Central memory CD8-positive, alpha-beta T cell (primary cell): ENCODE measurements around the gene VSIG10L.
A peak's percentile ranks its signal among the peaks of the same experiment; 100 is the strongest.

Source experiments
- ATAC-seq: fragments of 150-1000 bp; cut with Tn5 transposase; replicated peaks from 2 replicates; pipeline ENCODE4 v1.10.0; 2022; ENCODE audit warnings: mild to moderate bottlenecking, moderate FRiP score, moderate number of reproducible peaks; ENCODE audit not compliant: poor library complexity, severe bottlenecking; ENCODE audit errors: extremely low read depth
- DNase-seq, 2 donors: peaks; one replicate each; pipeline ENCODE4 v3.0.0; 2021; ENCODE audit warnings: low spot score in 2 of 2
- H3K27ac Mint-ChIP-seq: one replicate; pipeline ENCODE4 v1.8.0; 2022; ENCODE audit warnings: low read depth, mild to moderate bottlenecking, moderate library complexity, mixed read lengths
- H3K27me3 Mint-ChIP-seq: one replicate; pipeline ENCODE4 v1.8.0; 2022; ENCODE audit warnings: mixed read lengths
- H3K36me3 Mint-ChIP-seq: one replicate; pipeline ENCODE4 v1.8.0; 2022; ENCODE audit warnings: mild to moderate bottlenecking, moderate library complexity, mixed read lengths; ENCODE audit not compliant: insufficient read depth
- H3K4me1 Mint-ChIP-seq: one replicate; pipeline ENCODE4 v1.8.0; 2022; ENCODE audit warnings: mixed read lengths
- H3K4me3 Mint-ChIP-seq: one replicate; pipeline ENCODE4 v1.8.0; 2022; ENCODE audit warnings: mild to moderate bottlenecking, moderate library complexity, mixed read lengths
- H3K9me3 Mint-ChIP-seq: one replicate; pipeline ENCODE4 v1.8.0; 2022; ENCODE audit warnings: mixed read lengths

Gene VSIG10L

DNA sequence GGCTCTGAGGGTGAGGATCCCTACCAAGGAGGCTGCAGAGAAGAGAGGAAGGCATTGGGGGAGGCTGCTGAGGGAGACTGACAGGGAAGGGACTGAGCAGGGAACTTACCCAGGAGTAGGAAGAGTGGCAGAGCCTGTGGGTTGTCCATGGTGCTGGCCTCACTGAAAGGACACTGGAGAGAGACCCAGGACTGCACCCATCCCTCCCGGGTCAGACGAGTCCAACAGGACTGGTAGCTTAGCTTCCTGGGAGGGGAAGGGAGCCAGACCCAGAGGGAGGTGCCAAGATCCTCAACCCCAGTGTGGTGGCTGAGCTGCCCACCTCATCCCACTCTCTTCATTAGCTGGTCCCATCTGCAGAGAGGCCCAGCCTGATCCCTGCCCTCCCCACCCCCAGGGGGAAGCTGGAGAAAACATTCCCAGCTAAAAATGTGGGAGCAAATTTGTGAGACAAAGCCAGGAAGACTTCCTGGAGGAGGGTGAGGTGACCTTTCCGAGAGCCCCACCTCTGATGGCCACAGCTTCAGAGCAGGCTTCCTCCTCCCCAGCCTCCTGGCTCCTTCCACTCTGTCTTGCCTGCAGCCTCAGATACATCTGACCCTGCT, at the start of gene VSIG10L:
Gene VSIG10L (minus strand): TSS at position 164 of the 605 bp plus-strand sequence. CDS start 15 bp downstream, at position 149.
- Mint-ChIP-seq H3K4me3 (peak within 1 kb of the TSS; percentile 91), H3K4me1 (peaks cover 15% of the 10 kb centered on the region), H3K36me3 (peaks cover 3% of the 10 kb centered on the region), H3K9me3 (no peaks in the 10 kb centered on the region), H3K27ac (peak within 1 kb of the TSS; percentile 70), H3K27me3 (no peaks in the 10 kb centered on the region)
- DNase-seq (no peak), ATAC-seq (no peak)

DNA sequence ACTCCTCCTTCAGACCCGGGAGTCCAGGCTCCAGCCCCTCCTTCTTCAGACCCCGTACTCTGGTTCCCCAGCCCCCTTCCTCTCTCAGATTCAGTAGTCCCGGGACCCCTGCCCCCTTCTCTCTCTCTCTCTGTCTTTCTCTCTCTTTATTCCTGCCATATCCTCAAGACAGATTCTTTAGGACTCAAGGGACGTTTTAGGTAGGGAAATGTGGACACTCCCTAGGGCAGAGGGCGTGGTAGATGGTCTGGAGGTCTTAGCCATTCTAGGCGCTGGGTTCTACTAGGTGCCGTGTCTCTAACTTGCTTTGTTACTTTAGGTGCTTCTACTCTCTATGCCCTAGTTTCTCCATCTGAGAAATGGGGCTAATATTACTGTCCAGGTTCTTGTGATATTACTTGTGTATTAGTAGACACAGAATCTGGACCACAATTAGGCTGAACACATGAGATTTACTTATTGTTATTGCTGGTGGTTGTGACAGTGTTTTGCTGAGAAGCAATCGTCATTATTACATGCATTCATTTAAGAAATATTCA, 49.2 kb upstream of the VSIG10L start:
- Mint-ChIP-seq H3K27me3 (no peaks in the 10 kb centered on the region), H3K9me3 (no peaks in the 10 kb centered on the region), H3K4me1 (peaks cover 61% of the 10 kb centered on the region), H3K27ac (peak overlapping the region; percentile 91), H3K36me3 (peaks cover 9% of the 10 kb centered on the region), H3K4me3 (peak overlapping the region; percentile 64)
- no peak for DNase-seq
- no peak for ATAC-seq

DNA sequence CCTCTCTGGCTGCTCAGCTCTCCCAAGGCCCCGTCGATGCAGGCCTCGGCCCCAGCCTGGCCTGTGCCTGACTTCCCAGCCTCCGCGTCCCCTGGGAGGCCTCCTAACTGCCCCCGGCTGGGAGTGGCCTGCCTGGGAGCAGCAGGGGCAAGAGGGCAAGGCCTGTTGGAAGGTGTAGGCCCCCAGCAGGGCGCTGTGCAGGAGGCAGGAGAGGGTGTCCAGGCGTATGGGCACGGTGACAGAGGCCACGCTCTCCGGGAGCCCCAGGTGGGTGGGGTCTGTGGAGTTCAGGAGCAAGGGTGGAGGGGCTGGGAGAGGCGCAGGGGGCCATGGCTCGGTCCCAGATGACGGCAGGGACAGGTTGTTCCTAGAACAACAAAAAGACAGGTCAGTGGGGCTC, 47.2 kb upstream of the VSIG10L start:
- peaks cover 48% of the 10 kb centered on the region for H3K4me1 Mint-ChIP-seq
- H3K36me3 Mint-ChIP-seq = peaks cover 6% of the 10 kb centered on the region
- DNase-seq (no peak), ATAC-seq (no peak)
- peak overlapping the region; percentile 92 for H3K27ac Mint-ChIP-seq
- peak overlapping the region; percentile 39 for H3K4me3 Mint-ChIP-seq
- no peaks in the 10 kb centered on the region for H3K9me3 Mint-ChIP-seq
- H3K27me3 Mint-ChIP-seq = no peaks in the 10 kb centered on the region

DNA sequence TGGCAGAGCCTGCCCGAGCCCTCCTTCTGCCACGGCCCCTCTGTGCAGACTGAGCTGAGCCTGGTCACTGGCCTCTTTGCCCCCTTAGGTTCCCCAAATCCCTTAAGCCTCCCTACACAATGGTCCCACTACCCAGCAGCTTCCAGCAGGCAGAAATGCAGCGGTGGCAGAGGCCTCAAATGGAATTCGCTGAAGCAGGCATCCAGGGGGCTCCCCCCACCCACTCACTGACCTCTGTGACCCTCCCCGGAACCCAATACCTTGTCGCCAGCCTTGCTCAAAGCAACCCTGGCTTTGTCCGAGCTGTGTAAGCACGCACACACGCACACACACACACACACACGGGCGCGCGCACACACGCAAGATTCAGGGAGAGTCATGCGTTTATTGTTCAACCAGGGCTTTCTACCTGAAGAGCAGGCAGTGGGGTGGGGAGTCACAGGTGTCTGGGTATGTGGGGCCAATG, 46.0 kb upstream of the VSIG10L start, which contains the start of gene LIM2:
Gene LIM2 (minus strand): TSS at position 51 of the 466 bp plus-strand sequence. CDS start 531 bp downstream, outside the sequence.
- peak within 1 kb of the TSS; percentile 92 for H3K27ac Mint-ChIP-seq
- no peaks in the 10 kb centered on the region for H3K9me3 Mint-ChIP-seq
- ATAC-seq (no peak), DNase-seq (no peak)
- peak within 1 kb of the TSS; percentile 90 for H3K4me3 Mint-ChIP-seq
- peaks cover 6% of the 10 kb centered on the region for H3K36me3 Mint-ChIP-seq
- H3K4me1 Mint-ChIP-seq = peaks cover 44% of the 10 kb centered on the region
- no peaks in the 10 kb centered on the region for H3K27me3 Mint-ChIP-seq

DNA sequence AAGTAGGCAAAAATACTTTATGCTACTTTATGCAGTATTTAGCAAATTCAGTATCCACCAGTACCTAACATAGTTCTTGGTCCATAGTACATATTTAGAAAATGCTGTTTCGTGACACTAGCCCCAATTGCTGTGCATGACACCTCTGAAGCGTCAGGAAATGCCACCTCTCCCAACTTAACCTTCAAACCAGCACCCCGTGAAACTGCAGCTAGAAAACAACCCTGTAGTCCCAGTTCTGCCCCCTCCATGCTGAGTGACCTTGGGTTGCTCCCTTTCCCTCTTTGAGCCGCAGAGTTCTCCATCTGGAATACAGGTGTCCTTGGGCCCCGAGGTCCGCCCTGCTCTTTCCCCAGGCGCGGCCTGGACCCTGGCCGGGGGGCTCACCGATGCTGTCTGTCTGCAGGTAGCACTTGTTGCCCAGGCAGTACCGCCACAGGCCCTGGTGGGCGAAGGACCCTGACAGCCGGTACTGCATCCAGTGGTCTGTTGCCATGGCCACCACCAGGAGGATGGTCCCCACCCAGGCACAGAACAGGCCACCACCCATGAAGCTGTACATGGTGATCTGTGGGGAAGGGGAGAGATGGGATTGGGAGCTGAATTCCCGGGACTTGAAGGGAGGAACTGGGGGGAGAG, 45.1 kb upstream of the VSIG10L start:
- peak overlapping the region; percentile 92 for H3K27ac Mint-ChIP-seq
- peak; percentile 97 for ATAC-seq

DNA sequence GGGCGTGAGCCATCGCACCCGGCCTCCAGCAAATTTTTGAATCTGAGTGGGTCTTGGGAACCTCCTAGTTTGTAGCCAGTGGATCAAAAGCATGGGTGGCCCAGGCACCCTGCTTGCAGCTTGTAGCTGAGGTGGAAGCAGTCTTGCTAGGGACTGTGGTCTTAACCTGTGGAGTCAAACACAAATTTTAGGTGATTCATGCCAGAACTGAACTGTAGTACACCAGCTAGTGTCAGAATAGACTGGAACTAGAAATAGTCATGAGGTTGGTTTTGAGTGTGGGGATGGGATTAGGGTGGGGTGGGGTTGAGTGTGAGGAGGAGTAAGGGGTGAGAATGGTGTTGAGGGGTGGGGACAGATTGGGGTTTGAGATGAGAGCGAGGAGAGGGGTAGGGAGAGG, 40.1 kb upstream of the VSIG10L start:
- peaks cover 24% of the 10 kb centered on the region for H3K4me1 Mint-ChIP-seq
- ATAC-seq (no peak), DNase-seq (no peak)
- H3K4me3 Mint-ChIP-seq = no peak overlapping the region
- H3K27me3 Mint-ChIP-seq = no peaks in the 10 kb centered on the region
- H3K9me3 Mint-ChIP-seq = no peaks in the 10 kb centered on the region
- H3K27ac Mint-ChIP-seq = peak overlapping the region; percentile 17
- H3K36me3 Mint-ChIP-seq = peaks cover 2% of the 10 kb centered on the region

More for the DNA sequence above, 45.1 kb upstream of the VSIG10L start:
- H3K9me3 Mint-ChIP-seq = no peaks in the 10 kb centered on the region
- H3K36me3 Mint-ChIP-seq = peaks cover 6% of the 10 kb centered on the region
- H3K27me3 Mint-ChIP-seq = no peaks in the 10 kb centered on the region
- peak overlapping the region; percentile 90 for H3K4me3 Mint-ChIP-seq
- no peak for DNase-seq
- peaks cover 44% of the 10 kb centered on the region for H3K4me1 Mint-ChIP-seq

DNA sequence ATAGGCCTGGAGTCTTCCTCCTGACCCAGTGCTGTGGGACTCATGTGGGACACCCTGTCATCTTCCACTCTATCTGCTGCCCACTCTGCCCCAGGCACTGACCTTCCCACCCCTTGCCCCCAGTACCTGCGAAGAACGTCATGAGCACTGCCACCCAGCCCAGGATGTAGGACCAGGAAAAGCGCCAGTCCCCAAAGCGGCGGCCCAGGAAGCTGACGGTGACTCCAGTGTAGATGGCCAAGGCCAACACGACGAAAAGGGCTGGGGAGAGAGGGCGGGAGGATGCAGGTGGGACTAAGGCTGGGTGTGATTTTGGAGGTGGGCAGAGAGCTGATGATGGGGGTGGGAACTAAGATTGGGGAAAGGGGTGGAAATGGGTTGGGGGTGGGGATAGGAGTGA, 38.4 kb upstream of the VSIG10L start:
- Mint-ChIP-seq H3K4me3 (no peak overlapping the region), H3K36me3 (peaks cover 3% of the 10 kb centered on the region), H3K27me3 (no peaks in the 10 kb centered on the region), H3K4me1 (peaks cover 34% of the 10 kb centered on the region), H3K9me3 (no peaks in the 10 kb centered on the region), H3K27ac (peak overlapping the region; percentile 69)
- no peak for DNase-seq
- ATAC-seq = no peak

DNA sequence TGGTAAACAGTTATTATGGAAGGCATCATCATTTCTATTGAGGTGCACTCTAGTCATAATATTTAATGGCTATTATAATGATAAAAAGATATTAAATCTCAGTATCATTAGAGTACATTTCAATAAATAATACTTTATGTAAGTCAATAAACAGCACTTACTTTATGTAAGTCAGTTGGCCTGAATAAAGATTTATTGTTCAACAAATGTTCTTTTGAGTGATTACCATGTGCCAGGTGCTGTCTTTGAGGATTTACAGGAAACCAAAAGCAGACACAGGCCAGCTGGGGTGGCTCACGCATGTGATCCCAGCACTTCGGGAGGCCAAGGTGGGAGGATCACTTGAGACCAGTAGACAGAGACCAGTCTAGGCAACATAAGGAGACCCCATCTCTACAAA, 35.5 kb upstream of the VSIG10L start:
- Mint-ChIP-seq H3K4me3 (no peak overlapping the region), H3K4me1 (peaks cover 64% of the 10 kb centered on the region), H3K27me3 (no peaks in the 10 kb centered on the region), H3K36me3 (peaks cover 13% of the 10 kb centered on the region), H3K9me3 (no peaks in the 10 kb centered on the region), H3K27ac (no peak overlapping the region)
- ATAC-seq (no peak), DNase-seq (no peak)

DNA sequence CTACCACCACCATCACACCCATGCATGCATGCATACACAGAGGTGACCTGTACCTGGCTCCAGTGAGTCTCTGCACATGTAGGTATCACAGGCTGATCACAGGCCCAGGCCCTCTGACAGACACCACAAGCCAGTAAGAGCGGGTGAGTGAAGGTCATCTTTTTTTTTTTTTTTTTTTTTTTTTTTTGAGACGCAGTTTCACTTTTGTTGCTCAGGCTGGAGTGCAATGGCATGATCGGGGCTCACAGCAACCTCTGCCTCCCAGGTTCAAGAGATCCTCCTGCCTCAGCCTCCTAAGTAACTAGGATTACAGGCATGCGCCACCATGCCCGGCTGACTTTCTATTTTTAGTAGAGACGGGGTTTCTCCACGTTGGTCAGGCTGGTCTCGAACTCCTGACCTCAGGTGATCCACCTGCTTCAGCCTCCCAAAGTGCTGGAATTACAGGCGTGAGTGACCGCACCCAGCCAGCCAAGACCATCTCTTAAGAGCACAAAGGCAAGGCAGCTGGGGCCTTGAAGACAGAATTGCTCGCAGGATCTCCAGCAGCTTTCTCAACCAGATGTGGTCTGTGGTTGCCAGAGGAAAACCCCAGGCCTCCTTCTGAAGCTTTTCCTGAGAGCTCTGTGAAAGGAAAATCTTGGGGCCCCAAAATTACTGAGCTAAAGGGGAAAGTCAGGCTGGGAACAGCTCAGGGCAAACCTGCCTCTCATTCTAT, 33.7 kb upstream of the VSIG10L start:
- H3K4me1 Mint-ChIP-seq = peaks cover 69% of the 10 kb centered on the region
- peak overlapping the region; percentile 89 for H3K27ac Mint-ChIP-seq
- DNase-seq (no peak), ATAC-seq (no peak)
- H3K36me3 Mint-ChIP-seq = peaks cover 20% of the 10 kb centered on the region
- H3K27me3 Mint-ChIP-seq = no peaks in the 10 kb centered on the region
- peak overlapping the region; percentile 88 for H3K4me3 Mint-ChIP-seq
- H3K9me3 Mint-ChIP-seq = no peaks in the 10 kb centered on the region

DNA sequence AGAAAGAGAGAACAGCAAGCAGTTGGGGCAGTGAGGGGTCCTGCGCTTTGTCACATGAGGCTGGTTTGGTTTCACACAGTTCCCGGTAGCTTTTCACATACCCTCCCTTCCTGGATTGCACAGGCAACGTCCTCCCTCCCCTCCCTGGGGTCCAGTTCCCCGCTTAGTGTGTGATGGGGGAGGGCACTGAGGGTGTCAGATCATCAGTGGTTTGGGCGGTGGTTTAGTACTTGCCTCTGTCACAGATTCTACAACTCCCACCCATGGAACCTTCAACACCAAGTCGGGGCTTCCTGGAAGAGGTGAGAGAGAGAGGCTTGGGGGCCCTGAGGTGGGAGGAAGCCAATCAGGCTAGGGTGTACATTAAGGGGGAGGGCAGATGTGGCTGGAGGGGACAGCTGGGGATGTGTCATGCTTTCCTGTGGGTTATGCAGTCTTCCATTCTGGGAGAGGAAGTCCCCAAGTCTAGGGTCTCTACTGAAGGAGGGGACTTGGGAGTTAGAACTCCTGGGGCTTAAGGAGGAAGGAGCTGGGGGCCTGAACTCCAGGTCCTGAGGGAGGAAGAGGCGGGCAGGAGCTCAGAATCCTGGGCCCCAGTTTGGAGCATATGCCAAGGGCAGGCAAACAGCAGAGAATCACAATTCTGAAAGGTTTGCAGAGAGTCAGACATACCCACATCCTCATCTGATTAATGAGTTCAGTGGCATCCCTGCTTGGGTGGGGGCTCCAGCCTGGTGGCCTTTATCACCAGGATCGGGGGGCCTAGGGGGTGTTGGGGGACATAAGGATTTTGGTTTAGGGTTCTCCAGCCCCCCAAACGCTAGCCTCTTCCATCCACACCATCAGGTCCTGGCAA, 30.9 kb upstream of the VSIG10L start, which contains the start of gene NKG7:
Gene NKG7 (minus strand): TSS at position 6 of the 856 bp plus-strand sequence. CDS start 119 bp downstream, outside the sequence.
- peak; percentile 55 to 85 for DNase-seq
- peak within 1 kb of the TSS; percentile 88 for H3K4me3 Mint-ChIP-seq
- H3K4me1 Mint-ChIP-seq = peaks cover 68% of the 10 kb centered on the region
- H3K36me3 Mint-ChIP-seq = peaks cover 27% of the 10 kb centered on the region
- no peaks in the 10 kb centered on the region for H3K9me3 Mint-ChIP-seq
- H3K27me3 Mint-ChIP-seq = no peaks in the 10 kb centered on the region
- peak within 1 kb of the TSS; percentile 89 for H3K27ac Mint-ChIP-seq
- ATAC-seq = peak; percentile 76

DNA sequence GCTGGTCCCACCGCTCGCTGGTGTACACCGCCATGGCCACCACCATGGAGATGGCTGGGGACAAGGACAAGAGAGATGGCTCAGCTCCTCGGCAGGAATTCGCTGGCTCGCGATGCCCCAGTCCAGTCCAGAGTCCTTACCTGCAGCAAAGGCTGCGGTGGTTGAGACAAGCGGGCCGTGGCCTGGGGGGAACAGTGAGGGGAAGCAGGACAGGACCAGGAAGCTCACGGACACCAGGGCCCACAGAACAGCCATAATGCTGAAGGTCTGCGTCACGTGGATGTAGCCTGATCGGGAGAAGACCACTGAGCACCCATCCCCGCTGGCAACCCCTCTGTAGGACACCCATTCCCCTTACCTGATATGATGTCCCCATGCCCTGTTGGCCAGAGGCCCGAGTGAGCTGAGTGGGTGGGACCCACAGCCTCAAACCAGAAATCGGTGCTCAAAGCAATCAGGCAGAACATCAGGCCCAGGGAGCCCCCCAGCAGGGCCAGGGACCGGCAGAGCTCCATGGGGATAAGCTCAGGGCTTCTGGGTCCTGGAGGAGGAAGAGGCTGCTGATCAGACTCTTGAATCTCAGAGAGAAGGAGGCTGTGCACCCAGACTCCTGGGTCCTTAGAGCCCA, 30.2 kb upstream of the VSIG10L start:
- peak overlapping the region; percentile 89 for H3K27ac Mint-ChIP-seq
- ATAC-seq = no peak
- no peaks in the 10 kb centered on the region for H3K9me3 Mint-ChIP-seq
- peak overlapping the region; percentile 88 for H3K4me3 Mint-ChIP-seq
- H3K36me3 Mint-ChIP-seq = peaks cover 33% of the 10 kb centered on the region
- no peak for DNase-seq
- no peaks in the 10 kb centered on the region for H3K27me3 Mint-ChIP-seq
- peaks cover 69% of the 10 kb centered on the region for H3K4me1 Mint-ChIP-seq
